Aorta (tissue), 5 donors: ENCODE results near the gene USP5. TPM values are rescaled to one million over a fixed set of nuclear protein-coding genes. Genes with fewer than 3 reads are reported as not detected.

ENCODE experiments used
- ATAC-seq: fragments of 200-7000 bp; cut with Tn5 transposase; one replicate; pipeline ENCODE4 v1.9.1; 2022; ENCODE audit warnings: moderate library complexity; ENCODE audit not compliant: low FRiP score
- DNase-seq, 2 donors: peaks; one replicate each; pipeline ENCODE4 v3.0.0-alpha.2; 2020
- H3K27ac ChIP-seq, 2 donors: one replicate each; pipeline ENCODE4 v1.5.1; 2013; ENCODE audit warnings: low read length in 2 of 2, mild to moderate bottlenecking in 2 of 2, moderate library complexity in 2 of 2, control low read depth in 1 of 2, inconsistent platforms in 1 of 2, low read depth in 1 of 2
- H3K27me3 ChIP-seq, 2 donors: one replicate each; pipeline ENCODE4 v1.6.1; 2013; ENCODE audit warnings: control low read depth in 1 of 2, low read length in 1 of 2, mild to moderate bottlenecking in 1 of 2, moderate library complexity in 1 of 2; ENCODE audit not compliant: insufficient read depth in 2 of 2, control insufficient read depth in 1 of 2
- H3K36me3 ChIP-seq, 2 donors: one replicate each; pipeline ENCODE4 v1.6.1; 2013; ENCODE audit warnings: control low read depth in 1 of 2, low read length in 1 of 2, mild to moderate bottlenecking in 1 of 2; ENCODE audit not compliant: insufficient read depth in 2 of 2, control insufficient read depth in 1 of 2
- H3K4me1 ChIP-seq, 2 donors: one replicate each; pipeline ENCODE4 v1.6.1; 2013; ENCODE audit warnings: low read length in 2 of 2, control low read depth in 1 of 2, mild to moderate bottlenecking in 1 of 2, moderate library complexity in 1 of 2; ENCODE audit not compliant: insufficient read depth in 2 of 2, control insufficient read depth in 1 of 2
- H3K4me3 ChIP-seq, 2 donors: one replicate each; pipeline ENCODE4 v1.5.1; 2013; ENCODE audit warnings: low read length in 2 of 2, control low read depth in 1 of 2, mild to moderate bottlenecking in 1 of 2
- H3K9me3 ChIP-seq: one replicate; pipeline ENCODE4 v1.6.1; 2013; ENCODE audit warnings: mild to moderate bottlenecking, low read length; ENCODE audit not compliant: control insufficient read depth
- WGBS, 2 donors: extraction: QIAGEN DNeasy Blood & Tissue Kit; methylation state at CpG; one replicate each; pipeline ENCODE4 v1.1.7; 2013; 5-methylcytosine and 5-hydroxymethylcytosine counted together
- intact Hi-C, 2 donors: fragments of 100-400 bp; cut with DNase I; formaldehyde crosslinking; loops; one replicate each; pipeline versions ENCODE4 v1.14.2 to v1.15.0; 2022
- polyA plus RNA-seq, 2 donors: library from polyadenylated mRNA; stranded (reverse); fragments of 200-250 nt; gene quantifications; one replicate each; pipeline ENCODE4 v1.2.3, GENCODE V29; 2013
- total RNA-seq, 2 donors: library from RNA; stranded (reverse); fragmentation: NEBNext Ultra II Directional; extraction: Animal tissue kit (Norgen Biotek cat#: 25700); gene quantifications; one replicate each; pipeline ENCODE4 v1.2.1, GENCODE V29; 2021
- donor health status: healthy with polysubstance abuse.
- donor health status: Bipolar disorder and iron deficiency.
- donor health status: DM: no; HTN: no; CAD: no.
- donor health status: DM: no; HTN: no; CAD: no.
- donor health status: DM: yes; HTN: yes; CAD: no.

The USP5 gene
- total and polyA plus RNA-seq, 4 donors: 26.7 to 64.6 (median 53.2) TPM

DNA sequence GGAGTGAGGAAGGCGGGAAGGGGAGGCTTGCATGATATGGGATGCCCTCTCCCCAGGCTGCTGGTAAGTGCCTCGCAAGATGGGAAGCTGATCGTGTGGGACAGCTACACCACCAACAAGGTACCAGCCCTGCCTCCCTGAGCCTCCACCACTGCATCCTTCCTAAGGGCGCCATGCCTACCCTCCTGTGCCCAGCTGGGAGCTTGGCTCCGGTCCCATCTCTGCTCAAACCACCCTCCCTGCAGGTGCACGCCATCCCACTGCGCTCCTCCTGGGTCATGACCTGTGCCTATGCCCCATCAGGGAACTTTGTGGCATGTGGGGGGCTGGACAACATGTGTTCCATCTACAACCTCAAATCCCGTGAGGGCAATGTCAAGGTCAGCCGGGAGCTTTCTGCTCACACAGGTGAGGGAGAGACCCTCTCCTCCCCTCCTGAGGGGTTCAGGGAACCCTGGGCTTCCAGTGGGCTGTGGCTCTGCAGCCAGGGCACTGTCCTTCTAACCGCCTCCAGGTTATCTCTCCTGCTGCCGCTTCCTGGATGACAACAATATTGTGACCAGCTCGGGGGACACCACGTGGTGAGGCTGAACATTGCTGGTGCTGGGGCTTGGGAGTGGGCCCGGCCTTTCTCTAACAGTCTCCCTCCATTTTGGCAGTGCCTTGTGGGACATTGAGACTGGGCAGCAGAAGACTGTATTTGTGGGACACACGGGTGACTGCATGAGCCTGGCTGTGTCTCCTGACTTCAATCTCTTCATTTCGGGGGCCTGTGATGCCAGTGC lies 8.6 kb upstream of the USP5 start:
- 68 to 72% methylated on average over 14 to 16 of the region's 16 CpGs for WGBS, 2 donors
- DNase-seq (peak in 1 of 2 donors; percentile 45), ATAC-seq (no peak)

DNA sequence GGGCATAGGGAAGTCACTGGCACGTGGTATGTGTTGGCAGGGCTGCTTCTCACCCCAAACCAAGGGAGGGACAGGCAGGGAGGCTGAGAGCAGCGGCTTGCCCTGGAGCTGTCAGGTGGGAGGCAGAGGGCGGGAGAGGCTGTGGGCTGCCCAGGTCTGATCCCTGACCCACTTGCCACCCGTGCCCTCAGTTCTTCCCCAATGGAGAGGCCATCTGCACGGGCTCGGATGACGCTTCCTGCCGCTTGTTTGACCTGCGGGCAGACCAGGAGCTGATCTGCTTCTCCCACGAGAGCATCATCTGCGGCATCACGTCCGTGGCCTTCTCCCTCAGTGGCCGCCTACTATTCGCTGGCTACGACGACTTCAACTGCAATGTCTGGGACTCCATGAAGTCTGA lies 6.6 kb upstream of the USP5 start:
- no peaks in the 10 kb centered on the region for H3K36me3 ChIP-seq
- DNase-seq (peak in 1 of 2 donors; percentile 42), ATAC-seq (no peak)
- no peak overlapping the region for H3K27ac ChIP-seq
- H3K4me1 ChIP-seq: no peaks in the 10 kb centered on the region
- 86 to 89% methylated on average over 15 to 17 of the region's 17 CpGs for WGBS, 2 donors
- no peaks in the 10 kb centered on the region for H3K27me3 ChIP-seq
- no peak overlapping the region for H3K4me3 ChIP-seq
- intact Hi-C loops: no loop called here
- H3K9me3 ChIP-seq: no peaks in the 10 kb centered on the region

More for the DNA sequence above, 8.6 kb upstream of the USP5 start:
- no peaks in the 10 kb centered on the region for H3K9me3 ChIP-seq
- H3K27ac ChIP-seq: no peak overlapping the region
- no peak overlapping the region for H3K4me3 ChIP-seq
- intact Hi-C loops: no loop called here
- peaks cover 0 to 4% of the 10 kb centered on the region in 2 donors for H3K36me3 ChIP-seq
- H3K27me3 ChIP-seq: no peaks in the 10 kb centered on the region
- no peaks in the 10 kb centered on the region for H3K4me1 ChIP-seq

DNA sequence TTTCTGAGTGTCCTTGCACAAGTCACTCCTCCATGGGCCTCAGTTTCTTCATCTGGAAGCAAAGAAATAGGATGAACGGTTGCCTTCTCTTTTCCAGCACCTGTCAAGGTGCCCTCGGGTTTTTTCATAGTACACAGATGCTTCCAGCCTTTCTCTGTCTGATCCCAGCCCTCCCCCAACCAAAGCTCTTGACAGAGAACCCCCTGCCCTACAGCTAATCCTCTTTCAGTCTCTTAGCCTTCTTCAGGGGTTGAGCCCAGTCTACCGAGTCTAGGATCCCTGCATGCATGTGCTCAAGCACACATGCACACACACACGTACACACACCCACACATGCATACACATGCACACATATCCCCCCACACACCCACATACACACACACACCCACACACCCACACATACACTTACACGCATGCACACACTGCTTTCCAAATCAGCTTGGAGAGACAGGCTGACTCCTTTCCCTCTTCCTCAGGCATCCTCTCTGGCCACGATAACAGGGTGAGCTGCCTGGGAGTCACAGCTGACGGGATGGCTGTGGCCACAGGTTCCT lies 5.6 kb upstream of the USP5 start:
- intact Hi-C loops: no loop called here
- Histone ChIP-seq H3K4me3 (no peak overlapping the region), H3K36me3 (no peaks in the 10 kb centered on the region), H3K27ac (no peak overlapping the region), H3K9me3 (no peaks in the 10 kb centered on the region), H3K27me3 (no peaks in the 10 kb centered on the region), H3K4me1 (no peaks in the 10 kb centered on the region)
- ATAC-seq (no peak), DNase-seq (peak in 1 of 2 donors; percentile 41)
- WGBS, 2 donors: 83 to 85% methylated on average over 7 of the region's 7 CpGs

DNA sequence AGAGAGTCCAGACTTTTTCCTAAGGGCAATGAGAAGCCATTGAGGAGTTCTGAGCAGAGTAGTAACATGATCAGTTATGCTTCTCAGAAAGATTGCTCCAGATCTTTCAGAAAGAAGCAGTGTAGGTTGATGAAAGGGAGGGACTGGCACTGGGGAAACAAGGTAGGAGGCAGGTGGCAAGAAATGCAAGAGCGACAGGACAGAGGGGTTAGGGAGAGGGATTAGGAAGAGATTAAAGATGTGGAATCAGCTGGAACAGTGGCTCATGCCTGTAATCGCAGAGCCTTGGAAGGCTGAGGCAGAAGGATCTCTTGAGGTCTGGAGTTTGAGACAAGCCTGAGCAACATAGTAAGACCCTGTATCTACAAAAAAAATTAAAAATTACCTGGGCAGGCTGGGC lies 4.3 kb upstream of the USP5 start:
- ATAC-seq (no peak), DNase-seq (no peak)
- H3K27me3 ChIP-seq: no peaks in the 10 kb centered on the region
- 92 to 95% methylated on average over 2 of the region's 2 CpGs for WGBS, 2 donors
- H3K36me3 ChIP-seq: no peaks in the 10 kb centered on the region
- H3K4me1 ChIP-seq: no peaks in the 10 kb centered on the region
- intact Hi-C loops: no loop called here
- H3K27ac ChIP-seq: no peak overlapping the region
- H3K4me3 ChIP-seq: no peak overlapping the region
- H3K9me3 ChIP-seq: no peaks in the 10 kb centered on the region

DNA sequence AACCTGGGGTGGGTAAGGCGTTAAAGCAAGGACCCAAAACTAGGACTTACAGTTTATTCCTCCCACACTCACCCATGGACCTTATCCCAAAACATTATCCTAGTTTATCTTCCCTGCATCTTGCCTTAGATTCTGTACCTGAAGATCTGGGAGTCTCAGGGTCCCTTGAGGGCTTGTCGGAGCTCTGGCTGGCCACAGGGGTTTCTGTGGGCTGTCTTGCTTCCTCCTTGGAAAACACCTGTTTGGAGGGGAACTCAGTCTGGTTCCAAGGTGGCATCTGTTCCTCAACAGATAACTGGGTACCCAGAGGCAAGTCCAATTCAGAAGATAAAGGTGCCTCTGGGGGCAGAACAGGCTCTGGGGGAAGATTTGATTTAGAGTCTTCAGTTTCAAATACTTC lies 2.5 kb upstream of the USP5 start:
- intact Hi-C loops: no loop called here
- 81 to 88% methylated on average over 2 of the region's 2 CpGs for WGBS, 2 donors
- no peaks in the 10 kb centered on the region for H3K27me3 ChIP-seq
- H3K36me3 ChIP-seq: no peaks in the 10 kb centered on the region
- no peaks in the 10 kb centered on the region for H3K9me3 ChIP-seq
- no peak overlapping the region for H3K27ac ChIP-seq
- ATAC-seq: no peak
- H3K4me3 ChIP-seq: no peak overlapping the region
- no peaks in the 10 kb centered on the region for H3K4me1 ChIP-seq
- no peak for DNase-seq

DNA sequence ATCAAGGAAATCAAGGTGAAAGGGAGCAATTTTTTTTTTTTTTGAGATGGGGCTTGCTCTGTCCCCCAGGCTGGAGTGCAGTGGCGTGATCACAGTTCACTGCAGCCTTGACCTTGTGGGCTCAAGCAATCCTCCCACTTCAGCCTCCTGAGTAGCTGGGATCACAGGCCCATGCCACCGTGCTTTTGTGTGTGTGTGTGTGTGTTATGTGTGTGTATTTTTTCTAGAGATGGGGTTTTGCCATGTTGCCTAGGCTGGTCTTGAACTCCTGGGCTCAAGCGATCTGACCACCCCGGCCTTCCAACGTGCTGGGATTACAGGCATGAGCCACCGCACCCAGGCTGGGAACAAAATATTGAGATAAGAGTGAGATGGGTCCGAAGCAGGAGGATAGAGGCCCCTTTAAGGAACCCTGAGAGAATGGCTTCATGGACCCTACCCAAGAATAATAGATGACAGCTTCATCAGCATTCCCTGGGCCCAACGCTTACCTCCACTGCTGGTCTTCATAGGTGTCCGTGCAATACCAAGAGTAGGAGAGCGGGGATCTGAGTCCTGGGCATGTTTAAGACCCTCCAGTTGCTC lies 1.9 kb upstream of the USP5 start:
- Histone ChIP-seq H3K27me3 (no peaks in the 10 kb centered on the region), H3K9me3 (no peaks in the 10 kb centered on the region), H3K4me1 (no peaks in the 10 kb centered on the region), H3K4me3 (no peak overlapping the region), H3K36me3 (no peaks in the 10 kb centered on the region), H3K27ac (no peak overlapping the region)
- DNase-seq: no peak
- no peak for ATAC-seq
- intact Hi-C loops: no loop called here
- 54 to 59% methylated on average over 10 of the region's 10 CpGs for WGBS, 2 donors

DNA sequence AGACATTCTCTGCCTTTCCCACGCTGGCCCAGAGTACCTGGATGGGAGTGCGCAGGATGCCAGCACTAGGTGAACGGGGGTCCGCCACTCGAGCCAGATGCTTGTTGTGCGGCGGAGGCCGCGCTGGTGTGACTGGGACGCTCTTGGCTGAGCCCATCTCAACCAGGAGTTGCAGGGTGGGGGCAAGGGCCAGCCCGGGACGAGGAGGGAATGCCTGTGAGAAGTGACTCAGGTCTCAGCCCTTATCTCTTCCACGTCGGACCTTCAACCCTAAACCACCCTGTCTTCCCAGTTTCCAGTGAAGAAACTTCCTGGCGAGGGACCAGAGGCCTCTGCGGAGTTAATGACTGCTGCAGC lies 1.2 kb upstream of the USP5 start:
- H3K27me3 ChIP-seq: no peaks in the 10 kb centered on the region
- 36 to 38% methylated on average over 16 of the region's 16 CpGs for WGBS, 2 donors
- peak; percentile 68 to 80 for DNase-seq
- no peaks in the 10 kb centered on the region for H3K4me1 ChIP-seq
- H3K27ac ChIP-seq: no peak overlapping the region
- no peak overlapping the region for H3K4me3 ChIP-seq
- H3K36me3 ChIP-seq: no peaks in the 10 kb centered on the region
- no peaks in the 10 kb centered on the region for H3K9me3 ChIP-seq
- intact Hi-C loops: no loop called here
- no peak for ATAC-seq

DNA sequence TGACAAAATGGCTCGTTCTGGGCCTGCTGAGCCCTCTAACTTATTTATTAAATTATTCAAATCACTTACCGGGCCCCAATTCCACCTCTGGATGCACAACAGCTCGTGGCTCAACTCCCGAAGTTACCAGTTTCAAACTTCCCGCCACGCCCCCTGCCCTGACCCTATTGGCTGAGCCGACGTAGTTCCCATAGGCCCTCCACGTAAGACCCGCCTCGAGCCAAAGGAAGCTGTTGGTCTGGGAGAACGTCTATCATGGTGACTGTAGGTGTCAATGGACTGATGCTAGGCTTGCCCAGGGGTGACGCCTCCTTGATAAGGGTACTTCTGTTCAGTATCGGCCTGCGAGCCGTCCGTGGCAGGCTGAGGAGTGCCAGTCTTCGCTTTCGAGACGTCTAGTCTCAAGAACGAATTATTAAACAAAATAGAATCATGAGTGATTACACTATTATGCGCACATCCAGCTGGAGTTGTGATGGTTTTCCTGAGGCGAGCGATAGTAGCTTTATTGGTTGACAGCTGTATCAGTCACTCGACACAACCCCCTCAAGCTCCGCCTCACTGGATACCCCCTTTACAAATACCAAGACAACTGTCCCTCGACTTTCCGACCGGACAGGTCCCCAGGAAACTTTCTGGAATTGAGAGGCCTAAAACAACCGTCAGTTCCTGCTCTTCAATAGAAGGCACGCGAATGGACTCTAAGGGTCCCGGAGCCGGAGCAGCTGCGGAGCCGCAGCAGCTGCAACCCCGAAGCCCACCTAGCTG lies 613 bp upstream of the USP5 start, which contains the start of gene CDCA3:
Gene CDCA3 (minus strand): TSS at position 134 of the 768 bp plus-strand sequence. CDS start 334 bp downstream, outside the sequence.
- peak within 1 kb of the TSS; percentile 39 to 60 for H3K4me3 ChIP-seq
- WGBS, 2 donors: 0% methylated on average over 37 of the region's 37 CpGs
- no peaks in the 10 kb centered on the region for H3K4me1 ChIP-seq
- no peaks in the 10 kb centered on the region for H3K27me3 ChIP-seq
- H3K27ac ChIP-seq: peak within 1 kb of the TSS; percentile 58 to 78
- intact Hi-C loops: no loop called here
- no peaks in the 10 kb centered on the region for H3K9me3 ChIP-seq
- DNase-seq (peak; percentile 95 to 98), ATAC-seq (peak; percentile 89)
- no peaks in the 10 kb centered on the region for H3K36me3 ChIP-seq
